SU-DHL-6 (cell line): Measurements from ENCODE around the gene ACER2.

Experiments used
- H2AFZ ChIP-seq: fragments of 200-600 bp; sonication (generic); 2 replicates; pipeline ENCODE4 v1.6.1; 2014; ENCODE audit warnings: low read depth, mild to moderate bottlenecking, moderate library complexity, mixed read lengths, antibody characterized with exemption, low read length; ENCODE audit not compliant: severe bottlenecking
- H3F3A ChIP-seq: fragments of 200-600 bp; shearing (Covaris generic); 2 replicates; pipeline ENCODE4 v1.6.0; 2016; ENCODE audit warnings: antibody characterized with exemption, mild to moderate bottlenecking; ENCODE audit not compliant: insufficient read depth
- H3K27ac ChIP-seq: fragments of 200-600 bp; sonication (generic); 2 replicates; pipeline ENCODE4 v1.5.1; 2016; ENCODE audit warnings: low read depth, mild to moderate bottlenecking, low read length, moderate library complexity, mixed read lengths
- H3K27me3 ChIP-seq: fragments of 200-600 bp; sonication (generic), shearing (Covaris generic); 2 replicates; pipeline ENCODE4 v1.6.0; 2014; ENCODE audit warnings: mild to moderate bottlenecking, low read length
- H3K36me3 ChIP-seq: fragments of 200-600 bp; sonication (generic); 2 replicates; pipeline ENCODE4 v1.6.1; 2014; ENCODE audit warnings: mild to moderate bottlenecking, low read length, mixed read lengths
- H3K4me2 ChIP-seq: fragments of 300-600, 200-600 bp; shearing (Covaris generic), sonication (generic); 2 replicates; pipeline ENCODE4 v1.6.0; 2014; ENCODE audit warnings: low read length, low read depth, mild to moderate bottlenecking; ENCODE audit not compliant: poor library complexity, severe bottlenecking
- H3K4me3 ChIP-seq: fragments of 200-600 bp; sonication (generic); 2 replicates; pipeline ENCODE4 v1.5.1; 2014; ENCODE audit warnings: antibody characterized with exemption, low read length, mild to moderate bottlenecking, mixed read lengths; ENCODE audit not compliant: insufficient read depth, poor library complexity, severe bottlenecking
- H3K79me2 ChIP-seq: fragments of 200-600 bp; sonication (generic); 2 replicates; pipeline ENCODE4 v1.6.1; 2014; ENCODE audit warnings: mild to moderate bottlenecking, low read length, moderate library complexity; ENCODE audit not compliant: insufficient read depth
- H3K9ac ChIP-seq: fragments of 200-600 bp; sonication (generic); 2 replicates; pipeline ENCODE4 v1.7.0; 2014; ENCODE audit warnings: mild to moderate bottlenecking, low read length
- H3K9me2 ChIP-seq: fragments of 200-600 bp; sonication (generic); replicated peaks from 2 replicates; pipeline ENCODE4 v1.6.1; 2014; ENCODE audit warnings: low read length; ENCODE audit not compliant: insufficient read depth
- H3K9me3 ChIP-seq: fragments of 200-600 bp; sonication (generic); 2 replicates; pipeline ENCODE4 v1.6.1; 2014; ENCODE audit warnings: low read length, mixed read lengths; ENCODE audit not compliant: insufficient read depth
- H4K20me1 ChIP-seq: fragments of 200-600 bp; sonication (generic); 2 replicates; pipeline ENCODE4 v1.6.1; 2014; ENCODE audit warnings: low read depth, mild to moderate bottlenecking, antibody characterized with exemption, low read length, moderate library complexity, mixed read lengths
- EZH2phosphoT487 ChIP-seq: fragments of 200-600 bp; sonication (generic), shearing (Covaris generic); conservative IDR thresholded peaks from 2 replicates; pipeline ENCODE4 v1.6.1; 2018; ENCODE audit warnings: mild to moderate bottlenecking, antibody characterized with exemption, low read length, moderate library complexity, mixed read lengths
- TF ChIP-seq, protein P1 (sequence below): fragments of 200-600 bp; sonication (generic); IDR thresholded peaks from one replicate; pipeline ENCODE4 v1.5.1; 2017; ENCODE audit warnings: antibody characterized with exemption, mild to moderate bottlenecking, low read length, moderate library complexity; ENCODE audit not compliant: insufficient read depth, poor library complexity, severe bottlenecking

ACER2 gene

GRCh38 chr9:19481121-19481870, 72.5 kb downstream of the ACER2 start:
- Histone ChIP-seq H3K9ac (no peak overlapping the region), H3K36me3 (no peaks in the 10 kb centered on the region), H2AFZ (no peak overlapping the region), H3K9me2 (no peaks in the 10 kb centered on the region), H3F3A (no peaks in the 10 kb centered on the region), H3K9me3 (no peaks in the 10 kb centered on the region), H3K4me3 (no peak overlapping the region), H3K4me2 (no peak overlapping the region), H3K79me2 (no peaks in the 10 kb centered on the region), H4K20me1 (no peaks in the 10 kb centered on the region), H3K27me3 (no peaks in the 10 kb centered on the region), H3K27ac (no peak overlapping the region)
- no peak for TF ChIP-seq EZH2phosphoT487
- TF ChIP-seq, protein P1, sequence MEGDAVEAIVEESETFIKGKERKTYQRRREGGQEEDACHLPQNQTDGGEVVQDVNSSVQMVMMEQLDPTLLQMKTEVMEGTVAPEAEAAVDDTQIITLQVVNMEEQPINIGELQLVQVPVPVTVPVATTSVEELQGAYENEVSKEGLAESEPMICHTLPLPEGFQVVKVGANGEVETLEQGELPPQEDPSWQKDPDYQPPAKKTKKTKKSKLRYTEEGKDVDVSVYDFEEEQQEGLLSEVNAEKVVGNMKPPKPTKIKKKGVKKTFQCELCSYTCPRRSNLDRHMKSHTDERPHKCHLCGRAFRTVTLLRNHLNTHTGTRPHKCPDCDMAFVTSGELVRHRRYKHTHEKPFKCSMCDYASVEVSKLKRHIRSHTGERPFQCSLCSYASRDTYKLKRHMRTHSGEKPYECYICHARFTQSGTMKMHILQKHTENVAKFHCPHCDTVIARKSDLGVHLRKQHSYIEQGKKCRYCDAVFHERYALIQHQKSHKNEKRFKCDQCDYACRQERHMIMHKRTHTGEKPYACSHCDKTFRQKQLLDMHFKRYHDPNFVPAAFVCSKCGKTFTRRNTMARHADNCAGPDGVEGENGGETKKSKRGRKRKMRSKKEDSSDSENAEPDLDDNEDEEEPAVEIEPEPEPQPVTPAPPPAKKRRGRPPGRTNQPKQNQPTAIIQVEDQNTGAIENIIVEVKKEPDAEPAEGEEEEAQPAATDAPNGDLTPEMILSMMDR: no peak

GRCh38 chr9:19481971-19482404, 73.2 kb downstream of the ACER2 start:
- Histone ChIP-seq H3F3A (no peaks in the 10 kb centered on the region), H3K27me3 (no peaks in the 10 kb centered on the region), H3K9me3 (no peaks in the 10 kb centered on the region), H3K9ac (no peak overlapping the region), H3K4me2 (no peak overlapping the region), H3K27ac (no peak overlapping the region), H4K20me1 (no peaks in the 10 kb centered on the region), H3K4me3 (no peak overlapping the region), H3K9me2 (no peaks in the 10 kb centered on the region), H3K79me2 (no peaks in the 10 kb centered on the region), H3K36me3 (no peaks in the 10 kb centered on the region), H2AFZ (no peak overlapping the region)
- TF ChIP-seq, protein P1: no peak
- TF ChIP-seq EZH2phosphoT487: no peak

GRCh38 chr9:19484699-19485098, 75.9 kb downstream of the ACER2 start:
- Histone ChIP-seq H3K27ac (no peak overlapping the region), H2AFZ (no peak overlapping the region), H3F3A (no peaks in the 10 kb centered on the region), H3K36me3 (no peaks in the 10 kb centered on the region), H3K4me2 (no peak overlapping the region), H3K27me3 (no peaks in the 10 kb centered on the region), H3K9me2 (no peaks in the 10 kb centered on the region), H3K4me3 (no peak overlapping the region), H4K20me1 (no peaks in the 10 kb centered on the region), H3K9me3 (no peaks in the 10 kb centered on the region), H3K79me2 (no peaks in the 10 kb centered on the region), H3K9ac (no peak overlapping the region)
- no peak for TF ChIP-seq EZH2phosphoT487
- TF ChIP-seq, protein P1: no peak
